GM18502 (cell line): ENCODE data around the gene ZNF273.
"Not testable (repeated sequence)": the region's sequence is repeated elsewhere in the genome, so short reads cannot be mapped to it uniquely, and the experiment has no call there.

ENCODE experiments used
- ATAC-seq: cut with Tn5 transposase; IDR thresholded peaks from one replicate; pipeline ENCODE4 v1.9.1; 2021; ENCODE audit warnings: mild to moderate bottlenecking; ENCODE audit not compliant: unreplicated experiment, poor library complexity

Gene ZNF273

DNA sequence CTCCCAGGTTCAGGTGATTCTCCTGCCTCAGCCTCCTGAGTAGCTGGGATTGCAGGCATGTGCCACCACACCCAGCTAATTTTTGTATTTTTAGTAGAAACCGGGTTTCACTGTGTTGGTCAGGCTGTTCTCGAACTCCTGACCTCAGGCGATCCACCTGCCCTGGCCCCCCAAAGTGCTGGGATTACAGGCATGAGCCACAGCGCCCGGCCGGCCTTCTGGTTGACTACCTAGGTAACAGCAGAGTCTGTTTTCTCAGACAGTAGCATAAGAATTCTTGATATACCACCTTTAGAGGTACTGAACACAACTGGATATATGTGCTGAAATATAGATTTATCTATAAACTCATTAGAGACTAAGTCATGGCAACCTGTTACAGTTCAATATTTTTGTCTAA, 36.9 kb downstream of the ZNF273 start:
- not testable (repeated sequence) for ATAC-seq

DNA sequence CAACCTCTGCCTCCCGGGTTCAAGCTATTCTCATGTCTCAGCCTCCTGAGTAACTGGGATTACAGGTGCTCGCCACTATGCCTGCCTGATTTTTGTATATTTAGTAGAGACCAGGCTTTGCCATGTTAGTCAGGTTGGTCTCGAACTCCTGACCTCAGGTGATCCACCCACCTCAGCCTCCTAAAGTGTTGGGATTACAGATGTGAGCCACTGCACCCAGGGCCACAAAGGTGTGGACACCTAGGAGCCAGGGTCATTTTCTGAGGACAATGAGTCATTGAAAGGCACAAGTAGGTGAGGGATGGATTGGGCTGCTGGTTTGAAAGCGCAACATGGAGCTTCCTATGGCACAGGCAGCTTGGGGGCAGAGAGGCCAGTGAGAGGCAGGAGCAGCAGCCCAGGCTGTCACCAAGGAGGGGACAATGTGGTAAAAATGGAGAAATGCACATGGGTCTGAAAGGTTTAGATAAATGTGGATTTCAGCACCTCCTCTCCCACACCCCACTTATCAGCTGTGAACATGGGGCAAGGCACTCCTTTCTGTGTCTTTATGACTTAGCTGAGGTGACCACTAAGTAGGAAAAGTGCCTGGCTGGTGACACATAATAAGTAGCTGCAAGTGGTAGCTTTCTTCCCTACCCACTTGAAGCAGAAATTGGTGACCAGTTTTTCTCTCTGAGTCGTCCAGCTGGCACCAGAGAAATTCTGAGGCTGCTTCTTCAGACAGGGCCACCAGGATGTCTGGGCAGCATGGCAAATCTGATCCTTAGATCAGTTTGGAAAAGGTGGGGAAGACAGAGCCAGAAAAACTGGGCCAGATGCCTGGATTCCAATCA, 41.8 kb downstream of the ZNF273 start:
- ATAC-seq = not testable (repeated sequence)

DNA sequence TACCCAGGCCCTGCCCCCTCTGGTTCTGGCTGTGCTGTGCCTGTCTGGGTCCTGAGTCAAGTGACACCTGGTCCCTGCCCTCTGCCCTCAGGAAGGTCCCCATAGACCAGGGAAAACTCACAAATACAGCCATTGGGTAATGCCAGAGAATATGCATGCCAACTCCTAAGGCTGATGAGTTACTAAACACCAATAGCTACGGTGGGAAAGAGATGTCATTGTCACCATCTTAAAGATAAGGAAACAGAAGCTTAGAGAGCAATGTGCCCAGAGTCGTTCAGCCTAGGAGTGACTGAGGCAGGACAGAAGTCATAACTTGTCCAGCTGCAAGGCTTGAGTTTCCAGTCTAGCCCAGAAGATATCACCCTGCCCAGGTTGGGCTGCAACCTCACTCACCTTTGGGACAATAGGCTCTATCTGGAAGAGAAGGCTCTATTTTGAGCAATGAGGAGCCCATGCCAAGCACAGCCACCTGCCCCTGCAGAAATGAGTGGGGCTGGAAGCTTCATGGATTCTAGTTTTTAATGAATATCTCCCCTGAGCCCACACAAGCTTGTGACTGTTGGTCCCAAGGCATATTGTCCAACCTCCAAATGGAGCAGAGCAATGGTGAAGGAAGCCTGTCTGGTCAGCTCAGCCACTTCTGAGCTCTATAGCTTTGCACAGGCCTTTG, 42.6 kb downstream of the ZNF273 start:
- no peak for ATAC-seq

DNA sequence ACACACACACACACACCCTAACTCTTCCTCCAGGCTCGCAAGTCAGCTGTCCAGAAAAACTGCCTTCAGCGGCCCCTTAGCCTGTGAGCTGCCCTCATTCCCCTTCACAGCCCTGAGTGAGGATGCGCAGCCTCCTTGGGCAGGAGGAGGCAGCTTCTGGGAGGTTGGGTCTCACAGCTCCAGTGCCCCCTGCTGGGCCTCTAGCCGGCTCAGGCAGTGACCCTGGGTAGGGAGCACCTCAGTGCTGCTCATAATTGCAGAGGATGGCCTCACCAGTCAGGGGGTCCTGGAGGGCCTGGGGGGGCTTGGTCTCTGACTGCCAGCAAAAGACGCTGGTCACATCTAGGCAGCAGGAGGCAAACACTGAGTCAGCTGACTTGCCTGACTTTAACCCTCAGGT, 43.7 kb downstream of the ZNF273 start:
- no peak for ATAC-seq

DNA sequence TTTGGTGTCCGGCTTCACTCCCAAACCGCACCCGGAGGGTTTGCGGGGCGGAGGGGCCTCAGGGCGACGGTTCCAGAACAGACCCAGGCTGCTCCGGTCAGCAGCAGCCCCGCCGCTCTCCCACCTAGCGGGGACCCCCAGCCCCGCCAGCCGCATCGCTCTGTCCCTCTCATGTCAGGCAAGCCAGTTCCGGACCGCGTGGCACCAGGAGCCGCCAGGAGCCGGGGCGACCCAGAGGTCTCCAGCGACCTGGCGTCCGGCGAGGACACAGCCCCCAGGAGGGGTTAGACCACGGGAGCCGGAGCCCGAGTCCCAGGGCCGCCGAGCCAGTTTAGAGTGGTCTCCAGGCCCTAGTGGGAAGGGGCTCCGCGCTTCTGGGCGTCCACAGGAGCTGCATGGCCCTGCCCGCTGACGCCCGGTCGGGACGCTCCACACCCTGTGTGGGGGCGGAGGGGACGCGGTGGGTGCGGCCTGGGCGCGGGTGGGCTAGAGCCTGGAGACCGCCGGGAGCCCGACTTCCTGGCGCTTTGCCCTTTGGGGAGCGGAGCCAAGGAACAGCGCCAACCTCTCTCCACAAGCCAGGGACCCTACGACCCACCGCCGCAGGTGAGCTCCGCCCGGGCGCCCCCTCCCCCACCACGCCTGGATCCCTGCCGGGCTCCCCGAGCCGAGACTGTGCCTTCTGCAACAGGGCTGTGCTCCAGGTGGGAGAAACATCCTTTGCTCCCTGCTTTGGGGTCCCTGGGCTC, 44.4 kb downstream of the ZNF273 start:
- no peak for ATAC-seq

DNA sequence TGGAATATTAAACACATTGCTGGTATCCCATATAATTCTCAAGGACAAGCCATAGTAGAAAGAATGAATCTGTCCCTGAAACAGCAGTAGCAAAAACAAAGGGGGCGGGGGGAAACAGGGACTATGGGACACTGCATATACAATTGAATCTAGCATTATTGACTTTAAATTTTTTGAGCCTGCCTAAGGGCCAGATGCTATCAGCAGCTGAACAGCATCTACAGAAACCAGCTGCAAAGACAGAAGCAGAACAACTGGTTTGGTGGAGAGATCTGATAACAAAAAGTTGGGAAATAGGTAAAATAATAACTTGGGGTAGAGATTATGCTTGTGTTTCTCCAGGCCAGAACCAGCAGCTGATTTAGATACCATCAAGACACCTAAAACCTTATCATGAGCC, 45.7 kb downstream of the ZNF273 start:
- ATAC-seq = not testable (repeated sequence)

DNA sequence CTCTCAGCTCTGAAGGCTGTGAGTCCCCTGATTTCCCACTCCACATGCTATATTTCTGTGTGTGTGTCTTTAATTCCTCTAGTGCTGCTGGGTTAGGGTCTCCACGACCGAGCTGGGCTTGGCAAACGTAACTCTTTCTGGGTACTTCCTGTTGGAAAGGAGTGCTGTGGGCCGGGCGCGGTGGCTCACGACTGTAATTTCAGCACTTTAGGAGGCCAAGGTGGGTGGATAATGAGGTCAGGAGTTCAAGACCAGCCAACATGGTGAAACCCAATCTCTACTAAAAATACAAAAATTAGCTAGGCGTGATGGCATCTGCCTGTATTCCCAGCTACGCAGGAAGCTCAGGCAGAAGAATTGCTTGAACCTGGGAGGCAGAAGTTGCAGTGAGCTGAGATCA, 47.6 kb downstream of the ZNF273 start:
- ATAC-seq = not testable (repeated sequence)

DNA sequence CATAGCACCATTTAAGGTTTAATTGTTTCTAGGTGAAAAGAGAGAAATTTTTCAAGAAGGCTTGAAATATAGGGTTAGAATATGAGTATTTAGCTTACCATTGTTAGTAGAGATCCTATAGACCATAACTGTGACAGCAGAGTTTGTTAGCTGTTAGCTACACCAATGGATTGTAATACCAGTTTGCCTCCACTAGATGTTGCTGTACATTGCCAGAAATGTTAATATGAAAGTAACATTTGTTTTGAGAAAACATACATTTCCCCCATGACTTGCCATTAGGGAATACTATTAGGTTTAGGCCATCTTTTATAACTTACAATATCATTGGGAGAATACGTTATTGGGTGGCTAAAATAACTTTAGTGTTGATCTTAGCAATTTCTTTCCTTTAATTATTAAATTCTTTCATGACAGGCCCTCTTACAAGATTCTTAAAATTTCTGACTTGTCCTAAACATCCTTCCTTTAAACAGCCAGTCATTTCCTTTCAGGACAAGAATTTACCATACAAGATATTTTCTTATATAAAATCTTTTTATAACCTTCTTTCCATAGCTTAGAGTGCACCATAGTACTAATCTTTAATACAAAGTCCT, 48.3 kb downstream of the ZNF273 start:
- ATAC-seq = peak; percentile 80

DNA sequence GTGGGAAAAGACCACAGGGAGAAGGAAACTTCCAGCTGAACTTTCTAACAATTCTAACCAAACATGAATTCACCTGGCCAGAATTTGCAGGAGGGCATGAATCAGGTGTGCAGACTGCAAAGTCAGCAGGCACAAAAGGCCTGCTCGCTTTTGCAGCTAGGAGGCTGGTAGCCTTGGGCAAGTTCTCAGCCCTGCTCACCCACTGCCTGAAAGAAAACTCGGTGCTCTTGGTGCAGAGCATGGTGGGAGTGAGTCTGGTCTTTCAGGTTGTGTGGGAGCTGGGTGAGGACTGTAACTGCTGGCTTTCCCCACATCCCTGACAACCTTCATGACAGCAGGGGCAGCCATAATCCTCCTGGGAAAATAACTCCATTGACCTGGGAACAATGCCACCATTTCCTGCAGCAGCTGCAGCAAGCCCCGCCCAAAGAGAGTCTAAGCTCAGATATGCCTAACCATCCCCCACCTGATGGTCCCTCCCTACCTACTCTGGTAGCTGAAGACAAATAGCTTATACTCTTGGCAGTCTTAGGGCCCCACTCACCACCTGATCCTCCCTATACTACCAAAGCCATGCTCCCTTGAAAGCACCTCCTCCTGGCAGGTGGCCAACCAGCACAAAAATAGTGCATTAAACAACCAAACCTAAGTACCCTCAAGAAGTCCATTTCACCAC, 56.1 kb downstream of the ZNF273 start:
- no peak for ATAC-seq

DNA sequence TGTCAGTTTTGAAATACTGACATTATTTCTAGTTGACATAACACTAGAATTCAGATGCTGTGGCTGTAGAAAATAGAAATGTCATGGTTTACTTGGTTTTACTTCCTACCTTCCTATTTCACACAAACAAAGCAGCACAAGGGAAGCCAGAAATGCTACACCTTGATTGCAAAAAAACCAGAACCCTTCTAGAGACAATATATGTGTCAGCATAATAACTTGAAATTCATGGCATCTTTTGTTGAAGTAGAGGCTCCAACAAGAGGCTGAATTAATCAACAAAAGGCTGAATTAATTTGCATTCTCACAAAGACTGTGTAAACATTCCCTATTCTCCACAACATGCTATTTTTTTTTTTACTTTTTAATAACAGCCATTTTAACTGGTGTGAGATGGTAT, 62.5 kb downstream of the ZNF273 start:
- ATAC-seq = no peak

DNA sequence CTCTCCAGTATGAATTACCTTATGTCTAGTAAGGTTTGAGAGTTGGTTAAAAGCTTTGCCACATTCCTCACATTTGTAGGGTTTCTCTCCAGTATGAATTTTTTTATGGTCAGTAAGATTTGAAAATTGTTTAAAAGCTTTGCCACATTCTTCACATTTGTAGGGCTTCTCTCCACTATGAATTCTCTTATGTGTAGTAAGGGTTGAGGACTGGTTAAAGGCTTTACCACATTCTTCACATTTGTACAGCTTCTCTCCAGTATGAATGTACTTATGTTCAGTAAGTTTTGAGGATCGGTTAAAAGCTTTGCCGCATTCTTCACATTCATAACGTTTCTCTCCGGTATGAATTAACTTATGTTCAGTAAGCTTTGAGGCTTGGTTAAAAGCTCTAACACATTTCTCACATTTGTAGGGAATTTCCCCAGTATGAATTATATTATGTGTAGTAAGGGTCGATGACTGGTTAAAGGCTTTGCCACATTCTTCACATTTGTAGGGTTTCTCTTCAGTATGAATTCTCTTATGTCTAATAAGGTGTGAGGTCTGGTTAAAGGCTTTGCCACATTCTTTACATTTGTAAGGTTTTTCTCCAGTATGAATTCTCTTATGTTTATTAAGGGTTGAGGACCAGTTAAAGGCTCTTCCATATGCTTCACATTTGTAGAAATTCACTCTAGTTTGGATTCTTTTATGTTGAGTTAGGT, 75.6 kb downstream of the ZNF273 start:
- ATAC-seq = no peak
